Measurements from ENCODE around the gene MAGED1.
"Not testable (repeated sequence)": the region's sequence is repeated elsewhere in the genome, so short reads cannot be mapped to it uniquely, and the experiment has no call there.

The MAGED1 gene

GRCh38 chrX:51891821-51892551 lies 1.4 kb upstream of the MAGED1 start:
- in situ Hi-C loops (cut with MboI; ENCODE audit: low sequenced_read_pairs, unreplicated experiment) = no loop called here
- DNase-seq (ENCODE audit: low spot score) = no peak
- TF ChIP-seq CTCF (IDR thresholded peaks at IDR 0.05; ENCODE audit: borderline replicate concordance, control extremely low read depth, extremely low read depth, insufficient read depth, missing control alignments) = no peak

GRCh38 chrX:51893931-51894696 lies 691 bp downstream of the MAGED1 start:
- in situ Hi-C loops (cut with MboI; ENCODE audit: low sequenced_read_pairs, unreplicated experiment) = no loop called here
- no peak for DNase-seq (ENCODE audit: low spot score)

GRCh38 chrX:51894697-51895336 lies 1.4 kb downstream of the MAGED1 start:
- TF ChIP-seq CTCF (IDR thresholded peaks at IDR 0.05; ENCODE audit: borderline replicate concordance, control extremely low read depth, extremely low read depth, insufficient read depth, missing control alignments) = no peak
- DNase-seq (ENCODE audit: low spot score) = peak; percentile 39
- in situ Hi-C loops (cut with MboI; ENCODE audit: low sequenced_read_pairs, unreplicated experiment) = no loop called here

More at GRCh38 chrX:51893931-51894696, 691 bp downstream of the MAGED1 start:
- TF ChIP-seq CTCF (IDR thresholded peaks at IDR 0.05; ENCODE audit: borderline replicate concordance, control extremely low read depth, extremely low read depth, insufficient read depth, missing control alignments) = no peak

- DNase-seq (ENCODE audit: low spot score) = no peak
- in situ Hi-C loops (cut with MboI; ENCODE audit: low sequenced_read_pairs, unreplicated experiment) = no loop called here
Measured at GRCh38 chrX:51896626-51897025, 3.2 kb downstream of the MAGED1 start.

GRCh38 chrX:51899741-51900140 lies 6.3 kb downstream of the MAGED1 start:
- in situ Hi-C loops (cut with MboI; ENCODE audit: low sequenced_read_pairs, unreplicated experiment) = no loop called here
- DNase-seq (ENCODE audit: low spot score) = no peak
- no peak for TF ChIP-seq CTCF (IDR thresholded peaks at IDR 0.05; ENCODE audit: borderline replicate concordance, control extremely low read depth, extremely low read depth, insufficient read depth, missing control alignments)

More at GRCh38 chrX:51896626-51897025, 3.2 kb downstream of the MAGED1 start:
- TF ChIP-seq CTCF (IDR thresholded peaks at IDR 0.05; ENCODE audit: borderline replicate concordance, control extremely low read depth, extremely low read depth, insufficient read depth, missing control alignments) = no peak

GRCh38 chrX:51902510-51903050 lies 9.2 kb downstream of the MAGED1 start:
- in situ Hi-C loops (cut with MboI; ENCODE audit: low sequenced_read_pairs, unreplicated experiment) = no loop called here
- no peak for DNase-seq (ENCODE audit: low spot score)
- no peak for TF ChIP-seq CTCF (IDR thresholded peaks at IDR 0.05; ENCODE audit: borderline replicate concordance, control extremely low read depth, extremely low read depth, insufficient read depth, missing control alignments)

GRCh38 chrX:51905152-51905551 lies 11.7 kb downstream of the MAGED1 start:
- DNase-seq (ENCODE audit: low spot score); in situ Hi-C loops (cut with MboI; ENCODE audit: low sequenced_read_pairs, unreplicated experiment): not testable (repeated sequence)

Data from GM13976 (cell line).